Measurements from ENCODE around the gene ABHD15. TPM values are rescaled to one million over a fixed set of nuclear protein-coding genes. Genes with fewer than 3 reads are reported as not detected.

ABHD15 gene
- total RNA-seq, 2 donors from 2014 or later: 10.1 to 15.1 TPM

Other genes starting within 250 kb of the ABHD15 start
- gene TAOK1, start 176.7 kb downstream of the ABHD15 start, total RNA-seq: 10 to 100 TPM; 40.0 to 42.0 TPM
- 10 to 100 TPM; 45.7 to 58.1 TPM for gene TP53I13, start 1.7 kb upstream of the ABHD15 start, total RNA-seq
- 10 to 100 TPM; 52.4 to 65.7 TPM for gene GIT1, start 22.6 kb upstream of the ABHD15 start, total RNA-seq
- 10 to 100 TPM; 10.4 to 27.7 TPM for gene ANKRD13B, start 26.1 kb upstream of the ABHD15 start, total RNA-seq
- gene CORO6, start 55.9 kb upstream of the ABHD15 start, total RNA-seq: 10 to 100 TPM in 1 of 2 donors, 1 to 10 TPM in 1; 2.5 to 12.0 TPM

Measured in activated T-helper 17 cell treated with anti-CD3 and anti-CD28 coated beads, Interleukin-2, amount 50 U/mL, for 72 hours (primary cell).